HG03520 (cell line): ENCODE results near the gene PNLIP.

Experiments used
- ATAC-seq: cut with Tn5 transposase; IDR thresholded peaks from one replicate; pipeline ENCODE4 v1.9.1; 2021; ENCODE audit warnings: mild to moderate bottlenecking, moderate library complexity; ENCODE audit not compliant: unreplicated experiment

PNLIP gene

DNA sequence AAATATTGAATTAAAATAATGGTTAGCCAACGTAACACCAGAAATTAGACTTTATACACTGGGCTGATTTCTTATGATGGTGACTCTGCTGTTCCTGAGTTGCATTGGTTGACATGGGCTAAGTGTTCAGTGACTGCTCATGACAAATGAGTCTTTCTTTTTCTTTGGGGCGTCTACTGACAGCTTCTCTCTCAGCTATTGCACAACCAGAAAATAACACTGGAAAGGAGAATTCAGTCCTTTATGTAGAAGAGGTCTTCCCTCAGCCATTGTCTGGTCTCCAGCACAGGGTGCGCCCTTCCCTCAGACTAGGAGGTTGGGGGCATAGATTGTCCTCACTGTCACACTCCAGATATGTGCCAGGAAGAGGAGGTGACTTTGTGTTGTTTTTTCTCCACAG, 21.6 kb downstream of the PNLIP start:
- no peak for ATAC-seq

DNA sequence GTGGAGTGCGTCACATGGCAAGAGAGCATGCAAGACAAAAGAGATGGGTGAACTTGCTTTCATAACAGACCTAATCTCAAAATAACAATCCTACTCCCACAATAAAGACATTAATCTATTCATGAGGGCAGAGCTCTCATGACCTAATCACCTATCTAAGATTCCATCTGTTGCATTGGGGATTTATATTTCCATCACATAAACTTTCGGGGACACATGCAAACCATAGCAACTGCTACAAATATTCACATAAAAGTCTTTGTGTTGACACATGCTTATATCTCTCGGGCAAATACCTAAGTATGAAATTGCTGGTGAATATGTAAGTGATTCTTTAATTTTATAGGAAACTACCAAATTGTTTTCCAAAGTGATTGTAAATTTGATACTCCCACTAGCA, 29.1 kb downstream of the PNLIP start:
- no peak for ATAC-seq

DNA sequence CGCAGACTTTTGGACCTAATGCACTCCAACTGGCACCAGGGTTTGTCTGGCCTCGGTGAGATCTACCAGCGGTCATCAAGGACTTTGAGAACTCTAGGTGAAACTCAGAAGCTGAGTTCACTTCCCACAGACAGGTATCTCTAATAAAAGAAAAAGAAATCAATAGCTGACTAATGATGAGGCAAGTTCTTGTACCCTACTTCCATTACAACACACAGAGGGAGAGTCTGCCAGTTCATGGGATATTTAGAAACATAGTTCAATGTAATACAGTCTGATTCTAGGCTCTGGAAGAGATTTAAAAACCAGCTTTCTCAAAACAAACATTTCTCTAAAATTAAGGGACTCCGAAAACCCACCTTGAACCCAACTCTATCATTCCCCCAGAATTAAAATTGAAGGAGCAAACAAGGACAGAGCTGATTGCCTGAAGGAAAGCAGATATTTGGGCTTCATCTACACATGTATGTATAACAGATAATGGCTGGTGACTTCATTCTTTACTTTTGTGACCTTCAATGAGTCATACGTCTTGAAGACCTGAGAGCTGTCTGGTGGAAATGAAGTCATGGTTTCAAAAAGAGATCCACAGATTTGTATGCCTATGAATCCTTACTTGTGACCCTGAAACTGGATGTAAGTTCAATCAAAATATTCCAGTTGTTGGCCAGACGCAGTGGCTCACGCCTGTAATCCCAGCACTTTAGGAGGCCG, 42.3 kb downstream of the PNLIP start:
- ATAC-seq, result no peak

DNA sequence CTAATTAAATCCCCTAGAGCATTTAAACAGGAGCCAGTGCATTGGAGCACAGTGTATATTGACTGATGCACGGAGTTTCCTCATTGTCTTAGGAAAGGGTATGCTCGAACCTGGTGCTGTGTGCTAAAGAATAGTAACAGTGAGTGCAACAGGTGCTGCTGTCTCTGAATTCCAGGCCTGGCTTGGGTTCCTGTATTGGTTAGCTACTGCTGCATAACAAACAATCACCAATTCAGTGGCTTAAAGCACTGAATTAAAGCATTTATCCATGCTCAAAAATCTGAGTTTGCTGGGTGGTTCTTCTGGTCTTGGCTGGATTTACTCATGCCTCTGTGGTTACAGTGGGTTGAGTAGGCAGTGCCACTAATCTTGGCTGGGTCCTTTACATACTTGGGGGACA, 43.3 kb downstream of the PNLIP start:
- ATAC-seq, result no peak

DNA sequence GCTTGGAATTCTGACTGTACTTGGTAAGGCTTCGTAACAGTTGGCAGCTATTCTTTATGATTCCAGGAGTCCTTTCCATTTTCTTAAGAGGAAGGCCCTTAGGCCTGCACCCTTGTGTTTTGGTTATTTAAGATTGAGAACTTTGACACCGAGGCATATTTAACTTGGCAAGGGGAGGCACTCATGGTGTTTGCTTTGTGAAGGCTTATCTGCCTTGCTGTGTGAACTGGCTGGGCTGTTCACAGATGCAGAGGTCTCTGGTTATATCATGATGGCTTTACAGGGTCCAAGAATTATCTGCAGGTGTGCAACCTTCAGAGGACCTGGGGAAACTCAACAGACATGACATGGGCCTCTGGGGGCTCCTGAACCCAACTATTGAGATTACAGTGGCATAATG, 44.2 kb downstream of the PNLIP start:
- ATAC-seq, result no peak

DNA sequence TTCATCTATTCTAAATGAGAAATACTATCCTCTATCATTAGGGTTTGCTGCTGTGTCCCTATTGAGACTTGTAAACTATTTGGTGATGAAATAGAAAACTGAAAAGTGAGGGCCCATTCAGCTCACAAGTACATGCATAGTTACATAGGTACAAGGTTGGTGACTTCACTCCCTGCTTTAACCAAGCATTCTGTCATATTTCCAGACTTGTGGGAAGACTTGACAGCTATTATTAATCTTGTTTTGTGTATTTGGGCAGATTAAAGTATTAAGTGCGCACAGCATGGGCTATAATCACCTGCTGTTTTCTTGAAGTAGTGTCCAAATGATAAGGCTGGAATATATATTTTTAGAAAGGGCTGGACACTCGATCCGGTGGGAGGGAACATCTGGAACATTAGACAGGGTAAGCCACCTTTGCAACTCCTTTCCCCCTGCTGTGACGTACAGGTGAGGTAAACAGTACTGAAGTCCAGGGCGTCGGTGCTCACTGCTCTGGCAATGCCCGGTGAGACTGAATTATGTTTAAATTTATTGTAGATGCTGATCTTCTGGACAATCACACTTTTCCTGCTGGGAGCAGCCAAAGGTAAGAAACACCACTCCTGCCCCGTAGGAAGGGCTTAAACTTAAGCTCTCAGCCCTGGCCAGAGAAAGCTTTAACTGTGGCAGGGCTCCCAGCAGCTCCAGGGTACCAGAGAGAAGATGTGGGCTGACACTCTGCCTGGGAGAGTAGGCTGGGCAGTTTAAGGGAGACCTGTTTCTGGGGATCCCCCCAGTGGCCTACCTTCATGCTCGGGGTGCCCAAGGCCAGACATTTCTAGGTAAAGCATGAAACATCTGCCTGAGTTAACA, 45.1 kb downstream of the PNLIP start, which contains the start of gene PNLIPRP1:
PNLIPRP1 (plus strand) TSS at position 370 of the 855 bp plus-strand sequence; CDS start at position 541, 171 bp downstream.
- ATAC-seq, result no peak

DNA sequence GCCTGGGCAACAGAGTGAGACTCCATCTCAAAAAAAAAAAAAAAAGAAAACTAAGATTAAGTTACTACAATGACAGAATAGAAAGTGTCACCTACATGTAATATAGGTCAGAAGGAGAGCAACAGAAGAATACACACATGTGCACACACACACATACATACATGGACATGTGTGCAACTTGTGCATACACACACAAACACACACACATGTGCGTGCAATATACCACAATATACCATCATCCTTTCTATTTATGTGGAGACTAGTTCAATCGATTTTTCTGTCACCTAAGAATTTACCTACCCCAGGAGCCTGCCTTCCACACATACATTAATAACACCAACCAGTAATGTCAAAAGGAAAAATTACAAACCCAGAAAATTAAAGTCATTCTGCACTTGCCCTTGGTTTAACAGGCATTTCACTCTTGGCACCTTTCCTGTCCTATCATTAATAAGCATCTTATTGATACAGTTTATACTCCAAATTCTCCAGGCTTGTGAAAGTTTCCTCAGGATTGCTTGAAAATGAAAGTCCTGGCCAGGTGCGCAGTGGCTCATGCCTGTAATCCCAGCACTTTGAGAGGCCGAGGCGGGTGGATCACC, 47.5 kb downstream of the PNLIP start:
- ATAC-seq, result no peak

DNA sequence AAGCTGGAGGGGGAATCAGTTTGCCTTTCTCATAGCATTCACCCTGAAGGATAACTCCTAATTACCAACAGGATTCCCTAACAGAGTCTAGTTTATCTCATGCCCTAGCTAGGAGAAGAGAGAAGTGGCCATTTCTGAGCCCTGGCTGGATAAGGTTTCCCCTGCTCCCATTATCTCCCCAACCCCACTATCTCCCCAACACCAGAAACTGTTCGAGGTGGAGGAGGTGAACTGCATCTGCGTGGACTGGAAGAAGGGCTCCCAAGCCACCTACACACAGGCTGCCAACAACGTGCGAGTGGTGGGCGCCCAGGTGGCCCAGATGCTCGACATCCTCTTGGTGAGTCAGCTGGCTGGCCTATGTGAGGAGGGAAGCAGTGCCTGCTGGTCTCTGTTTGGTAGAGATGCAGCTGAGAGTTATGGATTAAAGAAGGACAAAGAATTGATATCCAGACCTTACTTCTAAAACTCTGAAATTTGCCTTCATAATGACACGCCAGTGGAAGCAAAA, 48.8 kb downstream of the PNLIP start:
- ATAC-seq, result no peak

DNA sequence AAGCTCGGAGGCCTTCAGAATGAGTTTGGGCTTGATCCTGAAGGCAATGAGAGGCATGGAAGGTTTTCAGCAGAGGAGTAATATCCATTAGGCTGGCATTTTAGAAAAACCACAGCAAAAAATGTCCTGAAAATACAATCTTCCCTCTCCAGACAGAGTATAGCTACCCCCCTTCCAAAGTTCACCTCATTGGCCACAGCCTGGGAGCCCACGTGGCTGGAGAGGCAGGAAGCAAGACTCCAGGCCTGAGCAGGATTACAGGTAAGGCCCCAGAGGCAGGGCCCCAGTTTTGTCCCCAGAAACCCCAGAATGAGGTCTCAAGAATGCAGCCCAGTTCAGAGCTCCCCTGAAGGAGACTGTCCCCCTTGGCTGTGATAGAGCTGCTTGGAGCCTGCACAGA, 50.3 kb downstream of the PNLIP start:
- ATAC-seq, result no peak

DNA sequence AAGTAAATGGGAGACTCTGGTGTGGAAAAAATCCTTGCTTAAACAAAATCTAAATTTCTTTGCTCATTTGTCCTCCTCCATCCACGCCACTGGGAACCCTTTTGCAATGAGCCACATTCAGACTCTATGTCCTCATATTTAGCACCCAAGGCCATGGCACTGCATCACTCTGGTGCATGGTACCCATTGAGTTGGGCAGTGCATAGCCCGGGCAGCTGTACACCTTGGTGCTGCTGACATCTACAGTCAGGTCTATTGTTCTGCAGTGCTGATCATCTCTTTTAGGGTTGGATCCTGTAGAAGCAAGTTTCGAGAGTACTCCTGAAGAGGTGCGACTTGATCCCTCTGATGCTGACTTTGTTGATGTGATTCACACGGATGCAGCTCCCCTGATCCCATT, 51.8 kb downstream of the PNLIP start:
- no peak for ATAC-seq

DNA sequence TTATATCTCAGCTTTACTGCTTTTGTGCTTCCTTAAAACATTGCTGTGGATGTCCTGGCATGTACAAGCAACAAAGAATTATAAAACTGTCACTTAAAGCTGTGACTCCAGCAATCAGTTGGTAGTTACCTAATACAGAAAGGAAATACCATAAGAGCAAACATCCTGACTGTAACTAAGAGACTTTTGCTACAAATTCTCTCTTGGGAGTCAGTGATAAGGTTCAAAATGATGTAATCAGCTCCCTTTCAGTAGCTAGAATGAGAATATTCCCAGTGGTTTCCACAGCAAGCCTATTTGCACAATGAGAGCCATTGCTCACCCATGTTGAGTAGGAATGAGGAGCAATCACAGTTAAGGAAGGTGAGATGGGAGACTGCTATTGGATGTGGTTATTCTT, 52.6 kb downstream of the PNLIP start:
- ATAC-seq, result no peak

DNA sequence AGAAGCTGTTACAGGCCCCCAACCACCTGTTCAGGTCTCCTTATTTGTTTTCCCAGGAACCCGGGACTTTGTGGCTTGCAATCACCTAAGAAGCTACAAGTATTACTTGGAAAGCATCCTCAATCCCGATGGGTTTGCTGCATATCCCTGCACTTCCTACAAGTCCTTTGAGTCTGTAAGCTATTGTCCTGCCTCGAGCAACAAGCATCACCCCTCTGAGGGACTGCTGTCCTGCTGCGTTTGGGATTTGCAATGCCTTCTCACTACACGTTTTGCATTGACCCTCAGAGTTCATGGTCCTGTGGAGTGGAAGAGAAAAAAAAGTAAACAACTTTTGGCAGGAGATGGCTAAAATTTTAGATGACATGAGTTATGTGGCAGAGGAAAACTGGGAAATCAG, 54.3 kb downstream of the PNLIP start:
- ATAC-seq, result no peak

DNA sequence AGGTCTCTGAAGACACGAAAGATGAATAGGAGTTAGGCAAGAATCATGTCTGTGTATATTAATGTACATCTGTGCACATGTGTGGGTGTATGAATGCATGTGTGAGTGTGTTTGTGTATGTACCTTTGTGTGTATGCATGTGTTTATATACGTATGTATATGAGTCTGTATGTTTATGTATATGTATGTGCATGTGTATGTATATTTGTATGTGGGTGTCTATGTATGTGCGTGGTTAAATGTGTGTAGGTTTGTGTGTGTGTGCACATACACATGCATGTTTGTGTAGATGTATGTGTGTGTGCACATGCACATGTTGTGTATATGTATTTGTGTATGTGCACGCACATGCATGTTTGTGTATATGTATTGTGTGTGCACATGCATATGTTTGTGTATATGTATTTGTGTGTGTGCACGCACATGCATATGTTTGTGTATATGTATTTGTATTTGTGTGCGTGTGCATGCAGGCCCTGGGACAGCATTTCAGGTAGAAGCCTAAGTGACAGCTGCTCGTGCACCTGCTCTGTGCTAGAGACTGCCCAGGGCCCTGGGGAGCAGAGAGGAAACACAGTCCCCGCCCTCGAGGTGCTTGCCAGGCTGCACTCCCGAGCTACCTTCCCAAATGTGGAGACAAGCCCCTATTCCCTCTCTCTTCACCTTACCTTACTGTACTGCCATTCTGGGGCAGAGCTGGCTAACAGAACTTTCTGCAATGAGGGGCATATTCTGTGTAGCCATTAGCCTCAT, 57.1 kb downstream of the PNLIP start:
- no peak for ATAC-seq

DNA sequence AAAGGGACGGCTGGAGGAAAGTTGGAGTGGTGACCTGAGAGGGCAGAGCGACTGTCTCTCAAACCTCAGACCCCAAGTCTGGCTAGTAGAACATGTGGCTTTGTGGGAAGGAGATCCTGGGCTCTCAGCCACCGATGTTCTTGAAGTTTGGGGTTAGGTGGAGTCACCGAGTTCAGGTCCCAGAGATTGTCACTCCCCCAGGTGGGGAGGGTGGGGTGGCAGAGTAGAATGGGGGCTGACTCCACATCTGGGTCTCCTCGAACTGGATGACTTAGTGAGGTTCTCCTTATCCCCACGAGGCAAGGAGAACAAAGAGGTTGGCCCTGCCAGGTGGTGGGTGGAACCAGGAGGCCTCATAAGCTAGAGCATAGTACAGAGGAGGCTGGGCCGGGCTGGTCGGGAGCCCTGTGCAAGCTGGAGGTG, 60.3 kb downstream of the PNLIP start:
- ATAC-seq, result no peak

DNA sequence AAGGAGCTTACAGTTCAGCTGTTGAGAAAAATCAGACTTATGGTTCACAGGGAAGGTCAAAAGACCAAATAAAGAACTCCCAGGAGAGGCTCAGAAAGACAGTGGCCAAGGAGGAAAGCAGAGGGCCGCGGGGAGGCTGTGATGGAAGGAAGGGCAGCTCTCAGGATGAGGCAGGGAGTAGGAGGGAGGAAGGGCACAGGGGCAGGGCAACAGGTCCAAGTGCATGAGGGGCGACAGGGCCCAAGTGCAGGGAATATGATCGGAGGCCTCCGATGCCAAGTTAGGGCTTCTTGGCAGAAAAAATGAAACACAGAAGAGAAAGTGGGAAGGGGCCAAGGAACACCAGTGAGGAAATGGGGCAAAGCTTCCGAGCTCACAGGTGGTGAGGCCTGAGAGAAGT, 61.6 kb downstream of the PNLIP start:
- no peak for ATAC-seq

DNA sequence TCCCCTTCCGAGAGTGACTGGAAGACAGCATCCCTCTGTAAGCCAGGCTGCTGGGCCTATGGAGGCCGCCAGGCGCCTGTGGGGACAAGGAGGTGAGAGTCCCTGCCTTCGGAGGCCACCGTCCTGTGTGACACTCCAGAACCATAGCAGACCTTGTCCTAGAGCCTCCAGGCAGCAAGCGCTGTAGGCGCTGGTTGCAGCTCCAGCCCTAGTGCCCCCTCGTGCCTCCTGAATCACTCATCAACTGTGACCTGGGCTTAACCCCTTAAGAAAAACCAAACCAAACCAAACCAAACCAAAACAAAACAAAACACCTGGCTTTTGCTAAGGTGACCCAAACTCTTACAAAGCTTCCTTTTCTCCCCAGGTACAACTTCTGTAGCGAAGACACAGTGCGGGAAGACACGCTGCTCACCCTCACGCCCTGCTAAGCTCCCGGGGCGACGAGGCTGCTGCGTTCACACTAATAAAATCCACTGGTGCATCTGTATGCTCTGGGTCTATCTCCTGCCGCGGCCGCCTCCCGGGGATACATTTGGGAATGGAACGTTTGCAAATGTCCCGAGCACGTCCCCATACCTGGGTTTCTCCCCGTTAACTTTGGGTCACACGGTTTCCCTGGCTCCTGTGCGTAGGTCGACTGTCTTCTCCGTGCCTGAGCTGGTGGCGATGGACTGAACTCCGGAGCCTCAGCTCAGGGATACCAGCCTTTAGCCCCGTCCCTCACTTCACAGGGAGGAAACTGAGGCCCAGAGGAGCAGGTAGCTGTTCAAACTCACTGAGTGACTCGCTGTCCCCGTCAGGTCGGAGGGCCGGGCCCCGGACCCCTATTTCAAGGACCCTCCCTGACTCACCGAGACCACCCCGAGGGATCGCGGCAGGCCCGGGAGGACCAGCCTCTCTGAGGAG, 63.2 kb downstream of the PNLIP start:
- no peak for ATAC-seq

DNA sequence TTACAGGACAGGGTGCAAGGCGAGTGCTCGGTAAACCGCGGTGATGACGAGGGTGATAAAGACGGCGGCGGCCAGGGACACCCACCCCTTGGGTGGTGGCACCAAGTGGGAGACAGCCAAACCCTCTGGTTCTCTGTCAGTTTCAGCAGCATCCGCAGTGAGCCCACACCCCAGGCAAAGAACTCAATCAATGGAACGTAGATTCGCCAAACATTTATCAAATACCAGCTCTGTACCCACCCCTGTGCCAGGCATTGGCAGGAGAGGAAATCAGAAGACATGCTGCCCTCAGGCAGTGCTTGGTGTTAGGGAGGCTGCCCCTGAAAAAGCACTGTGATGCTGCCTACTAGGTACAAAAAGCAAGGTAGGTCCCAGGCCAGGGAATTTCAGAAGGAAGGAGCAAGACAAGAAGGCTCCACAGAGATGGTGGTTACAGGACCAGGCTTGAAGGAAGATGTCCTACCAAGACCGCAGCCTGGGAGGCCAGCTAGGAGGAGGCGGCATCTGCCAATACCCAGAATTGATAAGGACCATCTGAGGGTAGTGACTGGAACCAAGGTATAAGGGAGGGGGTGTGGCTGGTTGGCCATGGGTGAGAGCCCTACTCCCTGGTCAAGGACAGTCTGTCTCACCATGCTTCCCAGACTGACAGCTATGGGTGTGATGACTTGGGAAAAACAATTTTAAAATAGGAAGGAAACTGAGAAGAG, 64.9 kb downstream of the PNLIP start:
- no peak for ATAC-seq

DNA sequence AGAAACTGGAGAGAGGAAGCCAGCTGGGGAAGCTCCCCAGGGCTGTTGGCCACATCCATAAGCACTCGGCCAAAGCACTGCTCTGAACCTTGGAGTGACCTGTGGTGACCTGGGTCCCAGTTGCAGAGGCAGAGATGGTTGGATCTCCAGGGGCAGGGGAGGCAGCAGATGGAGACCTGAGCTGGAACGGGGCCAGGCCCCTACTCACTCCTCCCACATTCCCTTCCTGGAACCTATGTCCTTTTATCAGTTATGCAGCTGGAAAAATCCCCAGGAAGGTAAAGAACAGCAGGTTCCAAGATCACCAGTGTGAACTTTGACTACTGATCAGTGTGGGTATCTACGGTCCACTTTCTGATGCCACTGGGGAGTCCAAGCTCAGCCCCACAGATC, 65.4 kb downstream of the PNLIP start:
- no peak for ATAC-seq

DNA sequence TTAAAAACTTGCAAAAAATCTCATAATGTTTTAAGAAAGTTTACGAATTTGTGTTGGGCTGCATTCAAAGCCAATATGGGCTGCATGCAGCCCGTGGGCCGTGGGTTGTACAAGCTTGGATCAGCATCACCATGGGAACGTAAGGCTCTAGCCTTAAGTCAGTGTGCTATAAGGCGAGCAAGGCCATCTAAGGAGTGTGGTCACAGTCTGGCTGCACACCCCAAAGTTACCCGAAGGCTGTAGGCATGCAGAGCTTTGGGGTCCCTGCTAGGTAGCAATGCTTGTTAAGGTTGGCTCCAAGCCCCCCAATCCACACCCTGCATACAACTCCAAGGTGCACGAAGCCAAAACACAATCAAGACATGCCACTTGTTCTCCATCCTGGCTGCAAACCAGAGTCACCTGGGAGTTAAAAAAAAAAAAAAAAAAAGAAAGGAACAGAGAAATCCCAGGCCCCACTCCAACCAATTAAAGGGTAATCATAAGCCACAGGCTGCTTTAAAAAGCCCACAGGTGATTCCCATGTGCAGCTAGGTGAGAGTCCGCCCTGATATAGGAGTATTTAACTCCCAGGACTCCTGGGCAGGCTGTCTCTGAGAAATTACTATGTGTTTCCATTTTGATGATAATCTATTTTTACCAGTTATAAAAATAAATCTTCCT, 66.5 kb downstream of the PNLIP start:
- no peak for ATAC-seq
